Neural cell (in vitro differentiated cells): Measurements from ENCODE around the gene SLC35B4. TPM values are rescaled to one million over a fixed set of nuclear protein-coding genes. Genes with fewer than 3 reads are reported as not detected.

Experiments
- H2AFZ ChIP-seq: fragments of 200-600, 300-800 bp; sonication (generic), shearing (Covaris generic); 2 replicates; pipeline ENCODE4 v1.6.0; 2014; ENCODE audit warnings: low read depth, mild to moderate bottlenecking, antibody characterized with exemption, low read length, moderate library complexity
- H3F3A ChIP-seq: fragments of 200-600 bp; shearing (Covaris generic); 2 replicates; pipeline ENCODE4 v1.6.1; 2016; ENCODE audit warnings: mild to moderate bottlenecking, moderate library complexity, mixed read lengths, antibody characterized with exemption, low read length; ENCODE audit not compliant: insufficient read depth, poor library complexity, severe bottlenecking
- H3K27ac ChIP-seq: fragments of 200-600, 300-800 bp; sonication (generic), shearing (Covaris generic); 2 replicates; pipeline ENCODE4 v1.5.1; 2014; ENCODE audit warnings: mild to moderate bottlenecking, low read length, moderate library complexity
- H3K27me3 ChIP-seq: fragments of 300-800, 200-600 bp; sonication (generic), shearing (Covaris generic); 2 replicates; pipeline ENCODE4 v1.6.0; 2014; ENCODE audit warnings: mild to moderate bottlenecking, low read depth, low read length, moderate library complexity; ENCODE audit not compliant: insufficient read depth
- H3K36me3 ChIP-seq: fragments of 300-800, 200-600 bp; sonication (generic), shearing (Covaris generic); 2 replicates; pipeline ENCODE4 v1.5.1; 2014; ENCODE audit warnings: mild to moderate bottlenecking, antibody characterized with exemption, low read length, moderate library complexity; ENCODE audit not compliant: insufficient read depth
- H3K4me2 ChIP-seq: fragments of 300-800, 200-600 bp; sonication (generic), shearing (Covaris generic); 2 replicates; pipeline ENCODE4 v1.6.0; 2014; ENCODE audit warnings: mild to moderate bottlenecking, low read length
- H3K4me3 ChIP-seq: fragments of 300-800, 200-600 bp; sonication (generic), shearing (Covaris generic); 2 replicates; pipeline ENCODE4 v1.5.1; 2014; ENCODE audit warnings: mild to moderate bottlenecking, low read length, moderate library complexity
- H3K79me2 ChIP-seq: fragments of 200-600 bp; shearing (Covaris generic); replicated peaks from 2 replicates; pipeline ENCODE4 v1.6.0; 2014; ENCODE audit warnings: mild to moderate bottlenecking, low read length, moderate library complexity; ENCODE audit not compliant: insufficient read depth
- H3K9ac ChIP-seq: fragments of 300-800, 200-600 bp; sonication (generic), shearing (Covaris generic); 2 replicates; pipeline ENCODE4 v1.6.1; 2016; ENCODE audit warnings: mild to moderate bottlenecking, low read length, mixed read lengths
- H3K9me2 ChIP-seq: fragments of 200-600 bp; shearing (Covaris generic); 2 replicates; pipeline ENCODE4 v1.6.1; 2016; ENCODE audit warnings: mild to moderate bottlenecking, low read length, mixed read lengths; ENCODE audit not compliant: insufficient read depth
- H3K9me3 ChIP-seq: fragments of 200-600, 300-800 bp; sonication (generic), shearing (Covaris generic); 2 replicates; pipeline ENCODE4 v1.6.1; 2016; ENCODE audit warnings: mild to moderate bottlenecking, mixed run types, low read length, moderate library complexity, mixed read lengths
- H4K20me1 ChIP-seq: fragments of 200-600 bp; shearing (Covaris generic); 2 replicates; pipeline ENCODE4 v1.6.1; 2016; ENCODE audit warnings: mild to moderate bottlenecking, mixed run types; ENCODE audit not compliant: insufficient read depth
- EP300 ChIP-seq: fragments of 450-650 bp; conservative IDR thresholded peaks from 2 replicates; pipeline ENCODE4 v1.6.1; 2014; ENCODE audit warnings: antibody characterized with exemption, mild to moderate bottlenecking, moderate library complexity; ENCODE audit not compliant: poor library complexity, severe bottlenecking
- EZH2 ChIP-seq: fragments of 200-600, 300-800 bp; shearing (Covaris generic), sonication (generic); IDR thresholded peaks from 2 replicates; pipeline ENCODE4 v1.6.1; 2014; ENCODE audit warnings: antibody characterized with exemption, low read length, borderline replicate concordance, mild to moderate bottlenecking; ENCODE audit not compliant: insufficient read depth, poor library complexity, severe bottlenecking
- MXI1 ChIP-seq: fragments of 450-650 bp; conservative IDR thresholded peaks from 2 replicates; pipeline ENCODE4 v1.6.1; 2014; ENCODE audit warnings: antibody characterized with exemption, mild to moderate bottlenecking; ENCODE audit not compliant: poor library complexity, severe bottlenecking
- POLR2AphosphoS5 ChIP-seq: IDR thresholded peaks from 2 replicates; pipeline ENCODE4 v1.6.1; 2012
- RAD21 ChIP-seq: fragments of 450-650 bp; conservative IDR thresholded peaks from 2 replicates; pipeline ENCODE4 v1.6.1; 2014; ENCODE audit warnings: antibody characterized with exemption, mild to moderate bottlenecking, moderate library complexity
- SMC3 ChIP-seq: fragments of 450-650 bp; conservative IDR thresholded peaks from 2 replicates; pipeline ENCODE4 v1.6.1; 2014; ENCODE audit warnings: antibody characterized with exemption, mild to moderate bottlenecking, moderate library complexity; ENCODE audit not compliant: poor library complexity
- TAF1 ChIP-seq: IDR thresholded peaks from 2 replicates; pipeline ENCODE4 v1.6.1; 2012; ENCODE audit warnings: low read depth
- polyA plus RNA-seq: library from polyadenylated mRNA; depleted of rRNA; stranded (reverse); fragments of >200 nt; gene quantifications from 2 replicates; pipeline ENCODE4 v1.2.3, GENCODE V29; 2014
- TF ChIP-seq, protein P1 (sequence below): IDR thresholded peaks from 2 replicates; pipeline ENCODE4 v1.6.1; 2012; ENCODE audit warnings: borderline replicate concordance
- TF ChIP-seq, protein P2 (sequence below): fragments of 450-650 bp; IDR thresholded peaks from 2 replicates; pipeline ENCODE4 v1.5.1; 2014; ENCODE audit warnings: antibody characterized with exemption, mild to moderate bottlenecking, moderate library complexity; ENCODE audit not compliant: poor library complexity, severe bottlenecking

SLC35B4 gene
- polyA plus RNA-seq, 1 donor from 2014 or later = 30.1 TPM

- Histone ChIP-seq H4K20me1 (no peaks in the 10 kb centered on the region), H3K79me2 (no peaks in the 10 kb centered on the region), H3K4me3 (no peak overlapping the region), H2AFZ (no peak overlapping the region), H3K27me3 (no peaks in the 10 kb centered on the region), H3K4me2 (no peak overlapping the region), H3K36me3 (no peaks in the 10 kb centered on the region), H3K27ac (no peak overlapping the region), H3K9me2 (no peaks in the 10 kb centered on the region), H3K9me3 (no peaks in the 10 kb centered on the region), H3F3A (no peaks in the 10 kb centered on the region), H3K9ac (no peak overlapping the region)
- TF ChIP-seq RAD21 (no peak), TAF1 (no peak), SMC3 (no peak), EZH2 (no peak), MXI1 (no peak), POLR2AphosphoS5 (no peak), EP300 (no peak)
- TF ChIP-seq, protein P1, sequence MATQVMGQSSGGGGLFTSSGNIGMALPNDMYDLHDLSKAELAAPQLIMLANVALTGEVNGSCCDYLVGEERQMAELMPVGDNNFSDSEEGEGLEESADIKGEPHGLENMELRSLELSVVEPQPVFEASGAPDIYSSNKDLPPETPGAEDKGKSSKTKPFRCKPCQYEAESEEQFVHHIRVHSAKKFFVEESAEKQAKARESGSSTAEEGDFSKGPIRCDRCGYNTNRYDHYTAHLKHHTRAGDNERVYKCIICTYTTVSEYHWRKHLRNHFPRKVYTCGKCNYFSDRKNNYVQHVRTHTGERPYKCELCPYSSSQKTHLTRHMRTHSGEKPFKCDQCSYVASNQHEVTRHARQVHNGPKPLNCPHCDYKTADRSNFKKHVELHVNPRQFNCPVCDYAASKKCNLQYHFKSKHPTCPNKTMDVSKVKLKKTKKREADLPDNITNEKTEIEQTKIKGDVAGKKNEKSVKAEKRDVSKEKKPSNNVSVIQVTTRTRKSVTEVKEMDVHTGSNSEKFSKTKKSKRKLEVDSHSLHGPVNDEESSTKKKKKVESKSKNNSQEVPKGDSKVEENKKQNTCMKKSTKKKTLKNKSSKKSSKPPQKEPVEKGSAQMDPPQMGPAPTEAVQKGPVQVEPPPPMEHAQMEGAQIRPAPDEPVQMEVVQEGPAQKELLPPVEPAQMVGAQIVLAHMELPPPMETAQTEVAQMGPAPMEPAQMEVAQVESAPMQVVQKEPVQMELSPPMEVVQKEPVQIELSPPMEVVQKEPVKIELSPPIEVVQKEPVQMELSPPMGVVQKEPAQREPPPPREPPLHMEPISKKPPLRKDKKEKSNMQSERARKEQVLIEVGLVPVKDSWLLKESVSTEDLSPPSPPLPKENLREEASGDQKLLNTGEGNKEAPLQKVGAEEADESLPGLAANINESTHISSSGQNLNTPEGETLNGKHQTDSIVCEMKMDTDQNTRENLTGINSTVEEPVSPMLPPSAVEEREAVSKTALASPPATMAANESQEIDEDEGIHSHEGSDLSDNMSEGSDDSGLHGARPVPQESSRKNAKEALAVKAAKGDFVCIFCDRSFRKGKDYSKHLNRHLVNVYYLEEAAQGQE = no peak
- TF ChIP-seq, protein P2, sequence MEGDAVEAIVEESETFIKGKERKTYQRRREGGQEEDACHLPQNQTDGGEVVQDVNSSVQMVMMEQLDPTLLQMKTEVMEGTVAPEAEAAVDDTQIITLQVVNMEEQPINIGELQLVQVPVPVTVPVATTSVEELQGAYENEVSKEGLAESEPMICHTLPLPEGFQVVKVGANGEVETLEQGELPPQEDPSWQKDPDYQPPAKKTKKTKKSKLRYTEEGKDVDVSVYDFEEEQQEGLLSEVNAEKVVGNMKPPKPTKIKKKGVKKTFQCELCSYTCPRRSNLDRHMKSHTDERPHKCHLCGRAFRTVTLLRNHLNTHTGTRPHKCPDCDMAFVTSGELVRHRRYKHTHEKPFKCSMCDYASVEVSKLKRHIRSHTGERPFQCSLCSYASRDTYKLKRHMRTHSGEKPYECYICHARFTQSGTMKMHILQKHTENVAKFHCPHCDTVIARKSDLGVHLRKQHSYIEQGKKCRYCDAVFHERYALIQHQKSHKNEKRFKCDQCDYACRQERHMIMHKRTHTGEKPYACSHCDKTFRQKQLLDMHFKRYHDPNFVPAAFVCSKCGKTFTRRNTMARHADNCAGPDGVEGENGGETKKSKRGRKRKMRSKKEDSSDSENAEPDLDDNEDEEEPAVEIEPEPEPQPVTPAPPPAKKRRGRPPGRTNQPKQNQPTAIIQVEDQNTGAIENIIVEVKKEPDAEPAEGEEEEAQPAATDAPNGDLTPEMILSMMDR = no peak
Measured at GRCh38 chr7:134330974-134331373, 14.2 kb upstream of the SLC35B4 start.

DNA sequence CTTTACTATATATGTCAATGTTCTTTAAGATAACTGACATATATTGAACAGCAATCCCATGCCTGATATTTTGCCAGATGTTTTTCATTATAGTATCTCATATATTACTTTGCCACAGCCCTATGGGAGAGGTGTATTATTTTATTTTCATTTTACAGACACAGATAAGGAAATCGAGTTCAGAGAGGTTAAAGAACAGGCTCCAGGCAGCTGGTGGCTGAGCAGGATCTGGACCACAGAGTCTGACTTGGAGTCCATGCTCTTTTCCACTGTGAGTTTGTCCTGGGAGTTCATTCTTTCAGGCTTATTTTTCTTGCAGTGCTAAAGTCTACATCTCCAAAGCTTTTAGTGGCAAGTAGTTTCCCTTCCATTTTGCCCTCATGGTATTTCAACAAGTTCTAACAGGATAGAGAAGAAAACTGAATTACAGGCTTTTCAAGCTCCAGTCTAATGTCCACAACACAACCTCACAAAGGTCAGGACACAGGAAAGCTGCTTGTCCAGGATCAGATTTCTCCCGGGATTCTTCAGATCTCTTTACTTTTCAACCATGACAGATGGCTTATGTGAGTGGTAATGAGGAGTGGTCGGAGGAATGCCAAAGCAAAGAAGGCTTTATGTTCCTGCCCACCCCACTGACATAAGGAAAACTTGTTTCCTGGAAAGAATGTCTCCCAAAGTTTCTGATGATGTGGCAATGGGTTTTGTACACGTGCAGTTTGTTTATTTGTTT lies 13.1 kb upstream of the SLC35B4 start:
- no peak overlapping the region for H3K4me3 ChIP-seq
- no peaks in the 10 kb centered on the region for H3K27me3 ChIP-seq
- TF ChIP-seq TAF1 = no peak
- no peak for TF ChIP-seq EZH2
- no peak for TF ChIP-seq EP300
- no peak for TF ChIP-seq SMC3
- TF ChIP-seq RAD21 = no peak
- TF ChIP-seq, protein P1 = no peak
- TF ChIP-seq, protein P2 = no peak
- TF ChIP-seq MXI1 = no peak
- no peak for TF ChIP-seq POLR2AphosphoS5
- H3F3A ChIP-seq = no peaks in the 10 kb centered on the region
- H2AFZ ChIP-seq = no peak overlapping the region
- H4K20me1 ChIP-seq = no peaks in the 10 kb centered on the region
- no peaks in the 10 kb centered on the region for H3K9me3 ChIP-seq
- no peaks in the 10 kb centered on the region for H3K79me2 ChIP-seq
- no peak overlapping the region for H3K27ac ChIP-seq
- no peak overlapping the region for H3K9ac ChIP-seq
- H3K9me2 ChIP-seq = no peaks in the 10 kb centered on the region
- H3K36me3 ChIP-seq = no peaks in the 10 kb centered on the region
- H3K4me2 ChIP-seq = no peak overlapping the region
